COLO668 (cell line): Measurements from ENCODE around the gene SNED1.

Experiments used
- DNase-seq: peaks from one replicate; lab custom pipeline; 2025; ENCODE audit not compliant: unreplicated experiment; lab: John Stamatoyannopoulos, UW

The SNED1 gene

DNA sequence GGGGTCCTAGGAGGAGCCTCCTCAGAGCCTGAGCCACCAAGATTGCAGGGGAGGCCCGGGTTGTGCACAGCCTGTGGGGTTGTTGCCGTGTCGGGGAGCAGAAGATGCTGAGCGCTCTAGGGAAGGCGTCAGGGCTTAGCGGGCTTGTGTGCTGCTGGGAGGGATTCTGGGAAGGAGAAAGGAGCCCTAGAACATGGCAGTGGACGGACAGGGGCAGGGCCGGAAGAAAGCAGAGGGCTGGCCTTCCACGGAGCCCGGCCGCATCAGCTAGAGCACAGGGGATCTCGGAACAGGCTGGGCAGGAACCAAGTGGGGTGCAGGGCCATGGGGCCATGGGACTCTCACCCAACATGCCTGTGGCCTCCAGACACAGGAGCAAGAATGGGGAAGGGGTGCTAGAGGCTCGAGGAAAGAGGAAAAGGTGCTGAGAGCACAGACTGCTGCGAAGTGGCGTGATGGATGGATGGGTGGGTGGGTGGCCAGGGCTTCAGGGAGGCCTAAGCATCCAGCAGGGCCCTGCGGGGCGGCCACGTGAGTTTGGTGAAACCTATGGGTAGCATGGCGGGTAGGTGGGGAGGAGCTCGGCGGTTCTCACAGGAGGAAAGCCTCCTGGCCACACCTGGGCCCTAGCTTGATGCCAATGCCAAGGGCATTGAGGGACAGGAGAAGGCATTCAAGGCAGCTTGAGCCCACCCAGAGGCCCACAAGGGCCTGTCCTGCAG is 67.9 kb downstream of the SNED1 start:
- DNase-seq, result no peak

DNA sequence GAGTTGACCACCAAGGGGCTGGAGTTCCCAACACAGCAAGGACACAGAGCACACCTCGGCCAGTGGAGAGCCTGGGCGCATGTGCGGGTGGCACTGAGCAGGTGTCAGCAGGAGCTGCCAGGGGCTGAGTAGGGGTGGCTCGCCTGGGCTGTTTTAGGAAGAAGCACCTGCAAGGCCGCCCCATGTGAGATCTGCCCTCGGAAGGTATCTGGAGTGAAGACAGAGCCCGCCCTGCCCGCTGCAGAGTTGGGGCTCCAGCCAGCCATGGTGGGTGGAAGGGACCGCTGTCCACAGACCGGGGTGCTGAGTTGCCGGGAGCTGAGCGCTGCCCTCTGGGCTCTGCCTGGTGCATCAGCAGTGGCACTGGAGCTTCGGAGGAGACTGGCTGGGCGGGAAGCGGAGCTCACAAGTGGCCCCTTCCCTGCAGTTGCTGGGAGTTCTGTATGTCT is 68.5 kb downstream of the SNED1 start:
- DNase-seq, result no peak

DNA sequence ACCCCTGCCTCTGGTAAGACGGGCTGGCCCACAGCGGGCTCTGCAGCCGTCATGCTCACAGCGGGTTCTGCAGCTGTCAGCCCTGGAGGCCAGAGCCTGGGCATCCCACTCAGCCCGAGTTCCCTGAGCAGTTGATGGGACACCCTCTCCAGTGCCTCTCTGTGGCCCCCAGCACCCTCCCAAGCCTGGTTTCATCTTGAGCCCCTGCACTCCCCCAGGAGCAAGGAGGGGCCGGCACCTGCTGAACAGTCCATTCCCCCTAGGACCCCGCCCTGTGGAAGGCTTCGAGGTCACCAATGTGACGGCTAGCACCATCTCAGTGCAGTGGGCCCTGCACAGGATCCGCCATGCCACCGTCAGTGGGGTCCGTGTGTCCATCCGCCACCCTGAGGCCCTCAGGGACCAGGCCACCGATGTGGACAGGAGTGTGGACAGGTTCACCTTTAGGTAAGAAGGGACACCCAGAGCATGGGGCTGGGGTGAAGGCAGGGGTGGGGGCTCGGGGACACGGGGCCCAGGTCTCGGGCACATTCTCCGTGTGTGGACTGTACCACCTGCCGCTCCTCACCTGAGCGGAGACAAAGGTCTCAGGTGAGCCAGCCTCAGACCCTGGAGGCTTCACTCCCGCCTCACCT is 69.2 kb downstream of the SNED1 start:
- no peak for DNase-seq

DNA sequence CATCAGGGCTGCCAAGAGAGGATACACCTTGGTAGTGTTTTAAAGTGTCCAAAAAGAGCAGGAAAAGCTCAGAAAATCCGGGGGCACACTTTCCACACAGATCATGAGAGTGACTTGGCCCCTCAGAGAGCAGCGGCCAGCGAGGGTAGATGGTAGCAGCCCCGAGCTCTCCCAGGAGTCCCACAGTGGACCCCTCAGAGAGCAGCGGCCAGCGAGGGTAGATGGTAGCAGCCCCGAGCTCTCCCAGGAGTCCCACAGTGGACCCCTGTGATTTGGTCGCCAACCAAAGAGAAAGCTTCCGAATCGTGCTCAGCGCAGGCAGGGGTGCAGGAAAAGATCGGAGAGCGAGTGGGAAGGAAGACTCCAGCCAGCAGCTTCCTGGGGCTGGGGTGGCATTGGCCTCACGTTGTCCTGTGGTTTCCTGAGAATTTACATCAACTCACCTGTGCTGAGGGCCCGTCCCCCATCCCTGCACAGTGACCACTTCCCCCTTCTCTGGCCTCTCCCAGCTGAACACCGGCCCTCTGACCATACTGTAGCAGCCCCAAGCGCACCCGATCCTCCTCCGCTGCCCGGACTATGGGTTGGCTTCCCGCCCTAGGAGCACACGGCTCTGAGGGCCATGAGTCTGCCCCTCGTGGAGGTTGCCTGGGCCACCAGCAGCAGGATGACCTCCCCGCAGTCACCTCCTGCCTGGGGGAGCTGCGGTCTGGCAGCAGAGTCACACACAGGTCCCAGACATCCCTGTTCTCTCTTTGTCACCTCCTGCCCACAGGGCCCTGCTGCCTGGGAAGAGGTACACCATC is 69.9 kb downstream of the SNED1 start:
- no peak for DNase-seq

DNA sequence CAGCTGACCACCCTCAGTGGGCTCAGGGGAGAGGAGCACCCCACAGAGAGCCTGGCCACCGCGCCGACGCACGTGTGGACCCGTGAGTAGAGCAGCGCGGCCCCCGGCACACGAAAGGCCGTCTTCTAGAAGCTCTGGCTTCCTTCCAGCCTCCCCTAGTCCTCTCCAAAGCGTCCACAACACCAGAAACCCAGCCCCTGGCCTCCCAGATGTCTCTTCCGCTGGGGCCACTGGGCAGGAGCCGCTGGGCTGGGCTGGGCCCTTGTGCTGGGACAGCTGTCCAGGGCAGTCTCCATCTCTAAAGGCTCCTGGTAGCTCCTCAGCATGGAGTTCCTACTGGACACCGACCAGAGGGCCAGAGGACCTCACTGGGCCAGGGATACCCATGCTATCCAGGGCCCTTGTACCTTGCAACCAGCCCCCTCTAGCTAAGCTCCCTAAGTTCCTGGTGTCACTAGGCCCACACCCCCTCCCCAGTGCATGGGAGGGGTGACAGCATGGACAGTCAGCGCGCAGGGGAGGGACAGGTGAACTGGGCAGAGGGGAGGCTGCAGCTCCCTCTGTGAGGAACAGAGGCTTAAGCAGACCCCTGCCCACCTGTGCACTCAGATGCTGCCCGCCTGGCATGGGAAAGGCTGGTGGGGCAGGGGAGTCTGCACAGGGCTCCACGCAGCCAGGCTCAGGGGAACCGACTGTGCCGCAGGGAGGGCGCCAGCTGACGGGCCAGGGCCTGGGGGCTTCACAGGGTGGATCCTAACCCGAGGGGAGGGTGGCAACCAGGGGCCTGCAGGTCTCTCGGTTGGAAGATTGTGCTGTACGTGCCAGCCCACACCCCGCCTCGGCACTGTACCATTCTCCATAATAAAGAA is 70.8 kb downstream of the SNED1 start:
- DNase-seq, result no peak

DNA sequence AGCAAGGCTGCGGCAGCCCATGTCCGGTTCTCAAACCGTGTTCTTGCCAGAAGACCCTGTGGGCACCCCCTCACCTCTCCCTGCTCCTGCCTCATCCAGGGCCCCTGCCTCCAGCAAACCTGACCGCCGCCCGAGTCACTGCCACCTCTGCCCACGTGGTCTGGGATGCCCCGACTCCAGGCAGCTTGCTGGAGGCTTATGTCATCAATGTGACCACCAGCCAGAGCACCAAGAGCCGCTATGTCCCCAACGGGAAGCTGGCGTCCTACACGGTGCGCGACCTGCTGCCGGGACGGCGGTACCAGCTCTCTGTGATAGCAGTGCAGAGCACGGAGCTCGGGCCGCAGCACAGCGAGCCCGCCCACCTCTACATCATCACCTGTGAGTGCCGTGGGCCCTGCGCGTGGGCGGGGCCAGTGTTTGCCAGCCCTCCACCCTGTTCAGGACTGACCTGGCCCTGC is 71.4 kb downstream of the SNED1 start:
- DNase-seq, result no peak

DNA sequence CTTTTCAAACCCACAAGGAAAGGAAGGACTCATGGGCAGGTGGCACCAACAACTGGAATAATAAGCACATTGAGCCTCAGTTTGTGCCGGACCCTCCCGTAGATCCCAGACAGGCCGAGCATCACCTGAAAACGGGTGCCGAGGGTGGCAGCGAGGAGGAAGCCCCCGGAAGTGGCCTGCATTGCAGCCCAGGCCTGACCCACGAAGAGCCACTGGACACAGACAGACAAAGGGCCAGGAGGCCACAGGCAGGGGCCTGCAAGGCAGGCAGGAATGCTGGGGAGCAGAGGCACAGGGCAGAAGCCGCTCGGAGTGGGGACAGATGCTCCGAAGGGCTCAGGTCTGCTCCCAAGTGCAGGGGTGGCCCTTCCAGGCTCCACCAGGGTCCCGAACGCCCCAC is 71.9 kb downstream of the SNED1 start:
- no peak for DNase-seq

DNA sequence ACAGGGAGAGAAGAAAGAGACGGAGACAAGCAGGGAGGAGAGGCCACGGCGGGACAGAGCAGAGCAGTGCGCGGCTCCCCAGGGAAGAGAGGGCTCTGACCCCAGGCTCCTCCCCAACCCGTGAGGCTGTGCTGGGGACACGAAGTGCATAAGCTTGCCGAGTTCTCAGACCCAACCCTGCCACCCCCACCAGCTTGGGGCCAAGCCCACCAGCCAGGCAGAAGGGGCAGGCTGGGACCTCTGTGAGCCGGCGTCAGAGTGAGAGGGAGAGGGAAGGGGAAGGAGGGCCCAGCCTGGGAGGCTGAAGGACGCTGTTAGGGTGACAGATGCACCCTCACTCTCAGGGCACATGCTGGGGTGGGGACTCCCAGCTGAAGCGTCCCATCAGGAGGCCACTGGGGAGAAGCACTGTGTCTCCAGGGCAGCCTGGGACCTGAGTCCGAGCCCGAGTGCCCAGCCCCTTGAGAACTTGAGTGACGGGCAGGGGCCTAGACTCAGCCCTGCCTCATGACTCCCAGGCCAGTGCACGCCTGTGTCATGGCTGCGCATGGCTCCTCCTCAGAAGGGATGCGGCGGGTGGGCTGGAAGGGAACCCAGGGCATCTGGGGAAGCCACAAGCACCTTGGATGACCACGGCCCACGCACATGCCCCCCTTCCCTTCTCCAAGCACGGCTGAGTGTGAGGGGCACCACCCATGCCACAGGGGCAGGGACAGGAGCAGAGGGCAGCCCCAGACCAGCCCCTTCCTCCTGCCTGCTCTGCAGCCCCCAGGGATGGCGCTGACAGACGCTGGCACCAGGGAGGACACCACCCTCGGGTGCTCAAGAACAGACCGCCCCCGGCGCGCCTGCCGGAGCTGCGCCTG is 72.6 kb downstream of the SNED1 start:
- DNase-seq, result no peak

DNA sequence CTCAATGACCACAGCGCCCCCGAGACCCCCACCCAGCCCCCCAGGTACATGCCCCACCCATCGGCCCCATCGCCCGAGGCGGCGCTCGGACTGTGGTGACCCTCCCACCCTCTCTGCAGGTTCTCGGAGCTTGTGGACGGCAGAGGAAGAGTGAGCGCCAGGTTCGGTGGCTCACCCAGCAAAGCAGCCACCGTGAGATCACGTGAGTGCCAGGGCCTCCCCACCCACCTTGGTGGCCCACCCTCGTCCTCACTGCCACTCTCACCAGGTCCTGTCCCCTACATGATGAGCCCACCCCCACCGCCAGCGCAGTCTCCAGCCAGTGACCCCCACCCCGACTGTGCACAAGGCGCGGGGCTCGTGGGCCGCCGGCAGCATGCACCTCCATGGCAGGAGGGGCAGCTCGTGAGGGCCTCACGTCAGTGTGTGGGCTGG is 73.3 kb downstream of the SNED1 start:
- DNase-seq, result no peak

DNA sequence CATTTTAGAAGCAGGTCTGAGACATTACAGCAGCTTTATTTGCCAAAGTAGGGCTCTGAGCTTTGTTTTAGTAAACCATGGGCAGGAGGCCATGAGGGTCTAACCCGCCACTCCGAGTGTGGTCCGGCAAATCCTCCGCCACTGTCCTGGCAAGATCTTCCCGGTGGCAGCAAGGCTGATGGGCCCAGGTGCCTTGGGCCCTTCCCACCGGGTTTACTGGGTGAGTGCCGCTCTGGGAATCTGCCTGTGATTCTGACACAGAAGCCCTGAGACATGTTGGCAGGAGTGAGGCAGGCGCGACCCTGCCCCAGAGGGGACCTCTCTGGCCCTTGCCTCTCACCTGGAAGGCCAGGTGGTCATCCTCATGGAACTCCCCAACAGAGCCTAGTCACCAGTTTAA is 73.7 kb downstream of the SNED1 start:
- no peak for DNase-seq

DNA sequence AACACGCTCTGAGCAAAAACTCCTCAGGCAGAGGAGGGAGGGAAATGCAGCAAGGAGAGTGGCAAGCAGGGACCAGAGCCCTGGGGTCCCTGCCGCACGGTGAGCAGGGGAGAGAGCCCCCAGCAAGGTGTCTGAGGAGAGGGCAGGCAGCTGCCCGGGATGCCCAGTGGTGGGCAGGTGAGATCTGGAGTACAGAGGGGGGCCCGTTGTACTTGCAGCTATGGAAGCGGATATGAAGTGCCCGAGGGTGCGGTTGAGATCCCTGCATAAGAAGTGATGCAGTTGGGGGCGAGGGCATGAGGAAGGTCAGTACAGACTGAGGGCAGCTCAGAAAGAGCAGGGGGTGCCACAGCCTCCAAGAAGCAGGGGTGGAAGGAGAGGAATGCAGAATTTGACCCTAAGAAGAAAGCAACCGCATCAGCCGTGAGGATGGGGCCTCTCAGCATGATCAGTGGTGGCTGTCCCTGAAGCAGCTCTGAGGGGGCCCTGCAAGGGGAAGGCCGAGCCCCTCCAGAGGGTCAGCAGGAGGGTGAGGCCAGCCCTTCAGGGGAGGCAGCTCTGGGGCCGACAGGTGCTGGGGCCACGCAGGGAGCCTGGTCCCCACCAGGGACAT is 74.2 kb downstream of the SNED1 start:
- DNase-seq, result no peak

DNA sequence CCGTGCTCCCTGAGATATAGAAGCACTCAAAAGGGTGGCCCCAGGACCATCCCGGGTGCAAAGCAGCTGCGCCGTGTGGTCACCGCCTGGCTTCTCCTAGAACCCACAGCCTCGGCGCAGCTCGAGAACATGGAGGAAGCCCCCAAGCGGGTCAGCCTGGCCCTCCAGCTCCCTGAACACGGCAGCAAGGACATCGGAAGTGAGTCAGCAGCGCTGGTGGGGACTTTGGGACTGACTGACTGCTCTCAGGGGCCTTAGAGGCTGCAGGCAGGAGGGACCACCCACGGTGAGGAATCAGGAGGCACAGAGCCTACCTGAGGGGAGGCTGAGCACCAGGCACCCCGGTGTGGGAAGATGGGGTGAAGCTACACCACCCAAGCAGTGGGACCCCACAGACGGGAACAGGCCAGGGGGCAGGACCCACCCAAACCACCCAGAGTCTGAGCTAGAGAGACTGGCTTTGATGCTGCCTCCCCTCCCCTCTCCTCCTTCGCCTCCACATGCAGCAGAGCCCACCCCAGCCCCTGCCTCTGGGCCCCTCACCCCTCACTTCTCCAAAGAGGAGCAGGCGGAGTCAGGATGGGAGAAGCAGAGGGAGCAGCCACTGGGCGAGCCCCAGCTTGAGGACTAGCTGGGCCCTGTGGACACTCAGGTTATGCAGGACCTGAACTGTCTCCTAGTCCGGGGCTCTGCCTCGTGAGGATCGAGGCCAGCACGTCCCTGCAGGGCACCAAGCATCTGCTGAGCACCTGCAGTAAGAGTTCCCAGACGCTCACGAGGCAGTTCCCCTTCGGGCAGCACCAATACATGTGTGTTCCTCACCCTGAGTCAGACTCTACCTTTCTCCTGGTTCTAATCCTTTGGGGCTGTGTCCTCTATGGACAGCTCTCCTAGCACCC is 75.0 kb downstream of the SNED1 start:
- no peak for DNase-seq

DNA sequence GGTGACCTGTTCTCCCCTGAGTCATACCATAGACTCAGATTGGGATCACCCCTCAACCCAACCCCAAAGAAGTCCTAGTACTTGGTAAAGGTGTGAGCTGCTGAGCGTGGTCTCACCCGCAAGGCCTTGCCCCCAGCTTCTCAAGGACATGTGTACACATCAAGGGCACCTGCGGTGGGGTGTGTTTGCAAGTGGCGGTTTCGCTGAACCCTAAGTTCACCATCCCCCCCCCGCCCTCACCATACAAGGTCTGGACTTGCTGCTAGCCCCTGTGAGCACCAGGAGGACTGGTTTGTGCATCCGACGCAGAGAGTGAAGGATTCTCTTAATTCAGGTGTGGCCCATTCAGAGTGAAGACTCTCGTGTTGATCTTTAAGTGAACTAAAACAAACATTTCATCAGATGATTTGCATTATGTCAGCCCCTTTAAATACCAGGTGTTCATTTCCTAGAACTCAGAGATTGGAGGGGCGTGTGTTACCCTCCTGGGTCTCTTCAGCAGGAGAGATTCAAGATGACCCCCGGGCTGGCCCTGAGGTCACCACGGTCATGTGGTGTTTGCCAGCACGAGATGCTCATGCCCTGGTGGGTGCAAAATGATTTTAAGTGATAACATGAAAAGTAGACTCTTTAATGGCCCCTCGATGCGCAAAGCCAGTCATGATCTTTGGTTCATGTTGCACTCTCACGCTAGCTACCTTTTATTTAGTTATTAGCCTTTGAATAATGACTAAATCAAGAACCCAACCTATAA is 75.8 kb downstream of the SNED1 start:
- DNase-seq, result no peak

DNA sequence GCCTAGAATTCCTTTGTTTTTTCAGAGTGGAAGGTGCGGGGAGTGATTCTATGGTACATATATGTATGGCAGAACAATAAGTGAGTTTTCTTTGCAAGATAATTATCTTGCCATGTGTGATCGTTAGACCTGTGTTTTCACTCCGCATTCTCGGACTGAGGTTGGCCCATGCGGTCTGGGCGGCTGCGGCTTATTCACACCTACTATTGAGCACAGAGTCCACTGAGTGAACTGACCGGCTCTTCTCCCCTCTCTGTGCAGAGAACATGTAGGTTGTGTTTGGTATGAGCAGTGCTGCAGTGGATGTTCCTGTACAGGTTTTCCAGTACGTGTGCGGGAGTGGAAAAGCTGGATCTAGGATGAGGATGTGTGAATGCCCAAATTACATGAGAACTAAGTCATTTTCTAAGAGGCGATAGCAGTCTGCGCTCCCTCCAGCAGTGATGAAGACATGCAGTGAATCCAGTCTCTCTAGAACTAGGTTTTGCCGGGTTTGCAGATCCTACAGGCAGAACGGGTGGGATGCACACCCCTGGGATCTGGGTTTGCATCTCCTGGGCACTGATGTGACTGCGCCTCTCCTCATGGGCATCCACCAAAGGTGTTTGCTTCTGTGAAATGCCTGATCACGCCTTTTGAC is 76.6 kb downstream of the SNED1 start:
- no peak for DNase-seq

DNA sequence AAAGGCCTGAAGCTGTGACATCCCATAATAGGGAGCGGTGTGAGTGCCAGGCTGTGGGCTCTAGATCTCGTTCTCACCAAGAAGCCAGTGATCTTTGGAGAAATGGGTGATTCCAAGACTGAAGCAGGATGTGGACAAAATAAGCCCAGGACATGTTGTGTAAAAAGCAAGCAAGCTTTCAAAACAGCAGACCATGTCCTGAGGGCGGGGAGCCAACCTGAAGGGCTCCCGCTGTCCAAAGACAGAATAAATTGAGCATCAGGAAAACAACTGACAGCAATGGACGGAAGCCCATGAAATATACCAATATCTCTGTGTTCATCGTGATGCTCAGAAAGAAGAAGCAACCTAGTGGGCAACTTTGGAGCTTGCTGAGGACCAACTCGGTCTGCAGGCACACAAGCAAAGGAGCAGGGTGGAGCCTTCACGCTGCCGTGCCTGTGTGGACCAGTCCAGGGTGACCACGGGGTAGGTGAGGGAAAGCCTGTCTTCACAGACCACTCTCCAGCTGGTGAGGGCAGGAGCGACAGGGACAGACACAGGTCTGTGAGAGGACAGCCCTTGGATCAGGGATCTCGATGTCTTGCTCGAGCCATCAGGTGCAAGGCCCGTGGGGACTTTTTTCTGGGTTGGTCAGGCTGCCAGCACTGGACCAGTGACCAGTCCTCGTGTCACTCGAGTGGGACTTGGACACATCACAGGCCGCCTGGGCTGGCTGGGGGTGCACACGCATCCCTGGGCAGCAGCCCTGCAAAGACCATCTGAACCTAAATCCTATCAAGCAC is 82.2 kb downstream of the SNED1 start:
- DNase-seq, result no peak

DNA sequence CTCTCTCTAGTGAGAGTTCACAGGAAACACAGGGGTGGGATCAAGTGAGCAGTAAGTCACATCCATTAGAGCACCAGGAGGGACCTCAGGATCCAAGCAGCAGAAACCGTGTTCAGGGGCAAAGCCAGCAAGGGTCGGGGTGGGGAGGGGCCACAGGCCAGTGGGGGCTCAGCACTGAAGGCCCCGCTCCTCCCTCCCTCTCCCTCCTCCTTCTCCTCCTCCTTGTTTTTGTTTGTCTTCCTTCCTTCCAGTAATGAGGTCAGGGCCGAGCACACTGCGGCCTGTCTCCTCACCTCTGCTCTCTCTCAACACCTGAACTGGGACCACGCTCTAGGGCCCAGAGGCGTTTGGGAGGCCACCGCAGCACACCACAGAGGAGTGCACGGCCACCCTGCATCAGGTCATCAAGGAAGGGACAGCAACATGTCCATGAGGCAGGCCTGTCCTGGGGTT is 82.8 kb downstream of the SNED1 start:
- DNase-seq, result no peak
